Mesenchymal stem cell (in vitro differentiated cells and primary cell): ENCODE results near the gene ZNF618.

Experiments used
- DNase-seq: peaks from one replicate; pipeline ENCODE4 v3.0.0-alpha.2; 2013
- H2AFZ ChIP-seq: one replicate; pipeline ENCODE4 v1.6.1; 2013; ENCODE audit warnings: low read depth, mild to moderate bottlenecking, control low read depth, inconsistent platforms, low read length, moderate library complexity
- H2AK5ac ChIP-seq: 2 replicates; pipeline ENCODE4 v1.6.1; 2013; ENCODE audit warnings: low read length, moderate library complexity, mild to moderate bottlenecking, inconsistent platforms; ENCODE audit not compliant: severe bottlenecking
- H2BK120ac ChIP-seq: one replicate; pipeline ENCODE4 v1.6.1; 2013; ENCODE audit warnings: low read depth, mild to moderate bottlenecking, inconsistent platforms, low read length, moderate library complexity
- H2BK12ac ChIP-seq, 2 experiments: one replicate each; pipeline ENCODE4 v1.6.1; 2013; ENCODE audit warnings: inconsistent platforms in 2 of 2, low read length in 2 of 2, mild to moderate bottlenecking in 2 of 2, moderate library complexity in 2 of 2, control low read depth in 1 of 2
- H2BK15ac ChIP-seq: one replicate; pipeline ENCODE4 v1.6.1; 2013; ENCODE audit warnings: mild to moderate bottlenecking, low read depth, inconsistent platforms; ENCODE audit not compliant: poor library complexity, severe bottlenecking
- H2BK5ac ChIP-seq: 2 replicates; pipeline ENCODE4 v1.6.1; 2013; ENCODE audit warnings: low read depth, mild to moderate bottlenecking, low read length, control low read depth, inconsistent platforms; ENCODE audit not compliant: poor library complexity, severe bottlenecking
- H3K14ac ChIP-seq, 2 experiments: one replicate each; pipeline ENCODE4 v1.6.1; 2013; ENCODE audit warnings: inconsistent platforms in 2 of 2, low read length in 2 of 2, control low read depth in 1 of 2, mild to moderate bottlenecking in 1 of 2, moderate library complexity in 1 of 2
- H3K18ac ChIP-seq, 2 experiments: one replicate each; pipeline ENCODE4 v1.6.1; 2013; ENCODE audit warnings: inconsistent platforms in 2 of 2, low read length in 2 of 2, control low read depth in 1 of 2, low read depth in 1 of 2, mild to moderate bottlenecking in 1 of 2
- H3K23ac ChIP-seq, 2 experiments: one replicate each; pipeline ENCODE4 v1.6.1; 2013; ENCODE audit warnings: inconsistent platforms in 2 of 2, low read length in 2 of 2, mild to moderate bottlenecking in 2 of 2, moderate library complexity in 2 of 2, control low read depth in 1 of 2
- H3K27ac ChIP-seq: 2 replicates; pipeline ENCODE4 v1.5.1; 2013; ENCODE audit warnings: mild to moderate bottlenecking, moderate library complexity, low read length, control low read depth, inconsistent platforms; ENCODE audit not compliant: poor library complexity, severe bottlenecking
- H3K27me3 ChIP-seq, 2 experiments: 2 replicates each; pipeline versions ENCODE4 v1.6.1 to v1.7.0; 2013; ENCODE audit warnings: low read length in 2 of 2, mild to moderate bottlenecking in 2 of 2, moderate library complexity in 2 of 2, control low read depth in 1 of 2, inconsistent platforms in 1 of 2; ENCODE audit not compliant: control insufficient read depth in 1 of 2, insufficient read depth in 1 of 2
- H3K36me3 ChIP-seq, 2 experiments: 2 replicates each; pipeline versions ENCODE4 v1.6.1 to v1.7.0; 2013; ENCODE audit warnings: low read length in 2 of 2, control low read depth in 1 of 2, inconsistent platforms in 1 of 2, low read depth in 1 of 2, mild to moderate bottlenecking in 1 of 2; ENCODE audit not compliant: insufficient read depth in 2 of 2, control insufficient read depth in 1 of 2
- H3K4ac ChIP-seq, 2 experiments: one replicate each; pipeline ENCODE4 v1.6.1; 2013; ENCODE audit warnings: inconsistent platforms in 2 of 2, low read length in 2 of 2, mild to moderate bottlenecking in 2 of 2, moderate library complexity in 2 of 2, control low read depth in 1 of 2, low read depth in 1 of 2
- H3K4me1 ChIP-seq: 2 replicates; pipeline ENCODE4 v1.6.1; 2013; ENCODE audit warnings: low read depth, low read length, control low read depth; ENCODE audit not compliant: control insufficient read depth, insufficient read depth
- H3K4me2 ChIP-seq: 2 replicates; pipeline ENCODE4 v1.6.1; 2013; ENCODE audit warnings: low read length, mild to moderate bottlenecking, inconsistent platforms; ENCODE audit not compliant: poor library complexity, severe bottlenecking
- H3K4me3 ChIP-seq, 2 experiments: 2 replicates each; pipeline versions ENCODE4 v1.5.1 to v1.7.0; 2013; ENCODE audit warnings: low read length in 2 of 2, mild to moderate bottlenecking in 2 of 2, control low read depth in 1 of 2, low read depth in 1 of 2; ENCODE audit not compliant: insufficient read depth in 1 of 2
- H3K79me1 ChIP-seq: replicated peaks from 2 replicates; pipeline ENCODE4 v1.6.1; 2013; ENCODE audit warnings: mild to moderate bottlenecking, control low read depth, low read length, inconsistent platforms; ENCODE audit not compliant: poor library complexity, severe bottlenecking
- H3K9ac ChIP-seq: 2 replicates; pipeline ENCODE4 v1.7.0; 2013; ENCODE audit warnings: mild to moderate bottlenecking, low read length, moderate library complexity
- H3K9me3 ChIP-seq: 2 replicates; pipeline ENCODE4 v1.7.0; 2013; ENCODE audit warnings: mild to moderate bottlenecking, low read length; ENCODE audit not compliant: control insufficient read depth
- H4K8ac ChIP-seq: one replicate; pipeline ENCODE4 v1.6.1; 2013; ENCODE audit warnings: inconsistent platforms, mild to moderate bottlenecking, low read length, moderate library complexity
- H4K91ac ChIP-seq: one replicate; pipeline ENCODE4 v1.6.1; 2013; ENCODE audit warnings: mild to moderate bottlenecking, low read length, inconsistent platforms
- whole genome bisulfite sequencing: methylation state at CpG from one replicate; pipeline ENCODE4 v1.1.7; 2013; ENCODE audit warnings: mixed read lengths; 5-methylcytosine and 5-hydroxymethylcytosine counted together

ZNF618 gene

DNA sequence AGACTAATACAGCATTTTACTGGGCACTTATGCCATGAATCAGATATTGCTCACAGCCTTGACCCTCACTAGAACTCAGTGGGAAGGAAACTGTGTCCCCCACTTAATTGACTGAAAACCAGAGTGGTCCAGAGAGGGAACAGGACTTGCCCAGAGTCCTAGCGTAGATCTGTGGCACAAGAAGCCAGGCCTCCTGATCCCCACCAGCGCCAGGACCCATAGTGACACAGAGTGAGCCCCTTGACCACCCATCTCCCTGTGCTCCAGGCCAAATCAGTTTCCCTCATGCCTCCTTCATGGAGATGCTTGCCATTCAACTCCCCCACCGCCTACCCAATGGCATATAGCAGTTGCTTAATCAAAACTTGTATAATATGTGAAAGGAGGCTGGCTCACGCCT lies 214.7 kb downstream of the ZNF618 start:
- Histone ChIP-seq H3K23ac (no peak overlapping the region), H3K36me3 (peaks cover 0 to 51% of the 10 kb centered on the region in 2 experiments), H4K91ac (no peak overlapping the region), H3K4me2 (no peak overlapping the region), H3K9ac (no peak overlapping the region), H4K8ac (no peak overlapping the region), H3K27ac (no peak overlapping the region), H3K9me3 (no peaks in the 10 kb centered on the region), H3K14ac (no peak overlapping the region), H3K4me1 (peaks cover 1% of the 10 kb centered on the region), H2BK15ac (no peak overlapping the region), H2AFZ (no peak overlapping the region), H3K4ac (no peak overlapping the region), H2AK5ac (no peak overlapping the region), H3K4me3 (no peak overlapping the region), H2BK5ac (no peak overlapping the region), H3K27me3 (peaks cover 0 to 54% of the 10 kb centered on the region in 2 experiments), H2BK12ac (no peak overlapping the region), H3K79me1 (peaks cover 2% of the 10 kb centered on the region), H3K18ac (no peak overlapping the region), H2BK120ac (no peak overlapping the region)
- 74% methylated on average over 4 of the region's 4 CpGs for WGBS
- DNase-seq = no peak

DNA sequence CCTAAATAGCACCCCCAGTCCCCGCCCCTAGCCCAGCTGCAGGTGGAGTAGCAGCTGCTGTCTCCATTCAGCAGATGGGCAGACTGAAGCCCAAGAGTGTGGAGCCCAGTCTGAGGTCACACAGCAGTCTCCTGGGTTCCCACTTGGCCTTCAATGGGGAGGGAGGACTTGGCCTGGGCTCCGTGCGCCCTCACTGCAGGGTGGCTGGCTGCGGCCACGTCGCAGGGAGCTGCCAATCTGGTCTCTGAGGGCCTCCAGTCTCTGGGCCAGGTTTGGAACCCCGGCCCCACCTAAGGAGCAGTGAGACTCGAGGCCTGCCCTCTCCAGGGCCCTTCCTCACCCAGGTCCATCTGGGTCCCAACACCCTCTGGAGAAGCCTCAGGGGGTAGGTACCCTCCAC lies 215.6 kb downstream of the ZNF618 start:
- Histone ChIP-seq H3K14ac (no peak overlapping the region), H3K27me3 (peaks cover 0 to 54% of the 10 kb centered on the region in 2 experiments), H4K91ac (no peak overlapping the region), H3K9ac (no peak overlapping the region), H2BK5ac (no peak overlapping the region), H3K4me3 (no peak overlapping the region), H3K23ac (no peak overlapping the region), H3K36me3 (peaks cover 0 to 60% of the 10 kb centered on the region in 2 experiments), H3K9me3 (no peaks in the 10 kb centered on the region), H2BK15ac (no peak overlapping the region), H3K79me1 (peaks cover 4% of the 10 kb centered on the region), H2BK120ac (no peak overlapping the region), H3K4ac (no peak overlapping the region), H4K8ac (no peak overlapping the region), H3K18ac (no peak overlapping the region), H3K4me1 (peaks cover 3% of the 10 kb centered on the region), H2AK5ac (no peak overlapping the region), H2AFZ (no peak overlapping the region), H3K27ac (no peak overlapping the region), H3K4me2 (no peak overlapping the region), H2BK12ac (no peak overlapping the region)
- DNase-seq = no peak
- WGBS = 81% methylated on average over 8 of the region's 8 CpGs

- no peak for DNase-seq
- Histone ChIP-seq H4K91ac (no peak overlapping the region), H2AK5ac (no peak overlapping the region), H3K14ac (no peak overlapping the region), H2AFZ (no peak overlapping the region), H3K27ac (no peak overlapping the region), H4K8ac (no peak overlapping the region), H2BK120ac (no peak overlapping the region), H3K4ac (no peak overlapping the region), H3K36me3 (peaks cover 0 to 67% of the 10 kb centered on the region in 2 experiments), H3K4me1 (peaks cover 9% of the 10 kb centered on the region), H3K9ac (no peak overlapping the region), H3K9me3 (no peaks in the 10 kb centered on the region), H2BK15ac (no peak overlapping the region), H2BK5ac (no peak overlapping the region), H2BK12ac (no peak overlapping the region), H3K18ac (no peak overlapping the region), H3K27me3 (peaks cover 0 to 56% of the 10 kb centered on the region in 2 experiments), H3K79me1 (peaks cover 4% of the 10 kb centered on the region), H3K4me3 (no peak overlapping the region), H3K23ac (no peak overlapping the region), H3K4me2 (no peak overlapping the region)
- 91% methylated on average over 3 of the region's 4 CpGs for WGBS
These were observed 216.2 kb downstream of the ZNF618 start for GRCh38 chr9:114092336-114092735.

- Histone ChIP-seq H3K9me3 (no peaks in the 10 kb centered on the region), H4K8ac (no peak overlapping the region), H2AFZ (no peak overlapping the region), H2BK5ac (no peak overlapping the region), H3K79me1 (peaks cover 9% of the 10 kb centered on the region), H3K4me1 (peaks cover 15% of the 10 kb centered on the region), H3K4ac (no peak overlapping the region), H2AK5ac (no peak overlapping the region), H3K27me3 (peaks cover 0 to 56% of the 10 kb centered on the region in 2 experiments), H3K36me3 (peaks cover 0 to 70% of the 10 kb centered on the region in 2 experiments), H2BK12ac (no peak overlapping the region), H2BK15ac (no peak overlapping the region), H3K4me2 (no peak overlapping the region), H3K4me3 (no peak overlapping the region), H3K9ac (no peak overlapping the region), H3K27ac (no peak overlapping the region), H4K91ac (no peak overlapping the region), H3K18ac (no peak overlapping the region), H2BK120ac (no peak overlapping the region), H3K23ac (no peak overlapping the region), H3K14ac (no peak overlapping the region)
- 72% methylated on average over 2 of the region's 4 CpGs for WGBS
- DNase-seq = no peak
These were observed 216.9 kb downstream of the ZNF618 start for GRCh38 chr9:114093031-114093471.
